Activated gamma-delta T cell treated with anti-CD3 and anti-CD28 coated beads, Interleukin-2, amount 50 U/mL, for 16 hours (primary cell): Measurements from ENCODE around the gene GPR176.

Source experiments
- DNase-seq: peaks from one replicate; pipeline ENCODE4 v3.0.0-alpha.2; 2020; ENCODE audit warnings: low read depth

Gene GPR176

GRCh38 chr15:39889601-39890000, 30.5 kb downstream of the GPR176 start:
- DNase-seq: no peak

DNA sequence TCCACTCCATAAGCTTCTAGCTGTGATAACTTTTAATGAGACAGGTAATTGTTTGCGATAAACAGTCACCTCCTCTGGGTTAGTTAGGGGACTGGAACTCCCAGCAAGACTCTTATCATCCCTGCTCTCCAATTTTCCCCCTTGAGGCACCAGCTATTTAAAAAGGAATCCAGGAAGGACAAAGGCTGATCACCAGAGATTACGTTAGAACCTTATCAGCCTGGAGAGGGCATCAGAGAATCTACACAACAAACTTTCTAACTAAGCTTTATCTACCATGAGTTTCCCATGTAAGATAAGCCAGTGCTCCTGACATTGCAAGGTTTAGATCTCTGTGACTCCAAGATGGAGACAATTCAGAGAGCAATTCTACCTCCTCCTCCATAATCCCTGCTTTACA, 31.3 kb downstream of the GPR176 start:
- DNase-seq: no peak

- no peak for DNase-seq
Observed at GRCh38 chr15:39888243-39888642, 31.8 kb downstream of the GPR176 start.

DNA sequence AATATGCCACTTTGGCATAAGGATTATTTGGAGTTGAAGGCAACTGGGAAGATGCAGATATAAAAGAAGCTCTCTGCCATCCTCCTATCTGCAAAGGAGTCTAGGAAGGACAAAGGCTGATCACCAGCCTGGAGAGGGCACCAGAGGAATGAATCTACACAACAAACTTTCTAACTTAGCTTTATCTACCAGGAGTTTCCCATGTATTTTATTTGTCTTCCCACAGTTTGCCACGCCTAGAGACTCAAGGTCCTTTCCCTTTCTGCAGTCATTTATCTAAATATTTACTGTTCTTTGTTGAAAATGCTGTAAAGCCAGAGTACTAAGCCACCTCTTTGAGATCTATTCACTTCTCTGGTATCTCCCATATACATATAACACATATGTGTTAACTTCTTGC, 32.2 kb downstream of the GPR176 start:
- DNase-seq: no peak

DNA sequence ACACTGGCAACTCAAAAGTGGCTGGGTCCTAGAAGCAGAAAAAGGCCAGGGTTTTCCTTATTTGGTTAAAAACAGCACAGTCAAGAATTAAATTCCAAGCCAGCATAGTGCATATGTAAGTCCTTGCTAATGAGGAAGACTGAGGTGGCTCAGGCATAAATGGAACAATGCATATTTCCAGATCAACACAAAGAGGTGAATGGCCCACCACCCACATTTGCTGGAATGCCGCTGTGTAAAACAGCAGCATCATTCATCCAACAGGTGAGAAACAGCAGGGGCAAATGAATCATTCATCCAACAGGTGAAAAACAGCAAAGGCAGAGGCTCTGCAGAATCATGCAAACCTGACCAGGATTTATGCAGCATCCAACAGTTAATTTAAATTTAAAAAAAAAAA, 32.9 kb downstream of the GPR176 start:
- no peak for DNase-seq

DNA sequence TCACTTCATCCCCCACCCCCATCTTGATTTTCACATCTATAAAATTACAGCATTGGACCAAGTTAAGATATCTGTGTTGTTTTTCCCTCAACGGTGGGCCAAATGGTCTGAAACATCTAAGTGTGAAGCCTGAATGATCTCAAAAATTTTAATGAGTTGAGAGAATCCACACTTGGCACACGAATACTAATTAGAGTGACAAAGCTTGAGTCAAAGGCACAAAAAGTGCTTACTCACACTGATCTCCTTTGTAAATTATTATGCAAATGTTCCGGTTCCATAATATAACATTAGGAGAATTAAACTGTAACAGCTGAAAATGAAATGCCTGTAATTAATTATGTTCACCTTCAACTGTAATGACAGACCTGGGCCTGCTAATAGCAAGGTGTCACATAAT, 33.6 kb downstream of the GPR176 start:
- no peak for DNase-seq

GRCh38 chr15:39885099-39885777, 34.8 kb downstream of the GPR176 start:
- DNase-seq: no peak

GRCh38 chr15:39884351-39884750, 35.7 kb downstream of the GPR176 start:
- DNase-seq: no peak

- no peak for DNase-seq
Observed at GRCh38 chr15:39882602-39883001, 37.5 kb downstream of the GPR176 start.

GRCh38 chr15:39881790-39882189, 38.3 kb downstream of the GPR176 start:
- DNase-seq: no peak

DNA sequence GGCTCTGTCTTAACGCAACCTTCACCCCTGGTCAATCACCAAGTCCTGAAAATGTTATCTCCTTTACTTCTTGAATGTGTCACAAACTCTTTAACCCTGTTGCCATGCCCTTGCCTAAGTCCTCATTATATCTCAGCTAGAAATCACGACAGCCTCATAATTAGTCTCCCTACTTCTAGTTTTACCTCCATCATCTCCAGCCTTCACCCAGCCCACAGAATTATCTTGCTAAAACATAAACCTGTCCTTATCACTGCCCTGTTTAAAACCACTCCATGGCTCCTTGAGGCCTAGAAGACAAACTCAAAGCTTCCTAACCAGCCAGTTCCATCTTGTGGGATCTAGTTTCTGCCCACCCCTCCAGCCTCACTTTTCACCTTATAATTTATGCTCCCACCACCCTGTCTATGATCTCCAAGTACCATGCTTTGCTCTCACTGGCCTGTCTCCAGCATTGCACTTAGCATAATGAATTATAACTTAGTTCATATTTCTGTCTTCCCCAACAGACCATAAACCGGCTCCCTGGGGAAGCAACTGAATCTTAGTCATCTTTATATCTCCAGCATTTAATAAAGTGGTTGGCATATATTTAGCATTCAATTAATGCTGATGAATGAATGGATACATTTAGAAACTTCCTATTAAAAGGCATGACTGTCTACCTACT, 39.2 kb downstream of the GPR176 start:
- no peak for DNase-seq

DNA sequence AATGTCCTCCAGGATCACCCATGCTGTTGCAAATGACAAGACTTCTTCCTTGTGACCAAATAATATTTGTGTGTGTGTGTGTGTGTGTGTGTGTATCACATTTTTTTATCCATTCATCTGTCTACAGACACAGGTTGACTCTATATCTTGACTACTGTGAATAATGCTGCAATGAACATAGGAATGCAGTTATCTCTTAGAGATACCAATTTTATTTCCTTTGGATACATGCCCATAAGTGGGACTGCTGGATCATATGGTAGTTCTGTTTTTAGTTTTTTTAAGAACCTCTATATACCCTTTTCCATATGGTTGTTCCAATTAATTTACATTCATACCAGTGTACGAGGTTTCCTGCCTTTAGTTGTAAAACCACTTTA, 41.7 kb downstream of the GPR176 start:
- DNase-seq: no peak

DNA sequence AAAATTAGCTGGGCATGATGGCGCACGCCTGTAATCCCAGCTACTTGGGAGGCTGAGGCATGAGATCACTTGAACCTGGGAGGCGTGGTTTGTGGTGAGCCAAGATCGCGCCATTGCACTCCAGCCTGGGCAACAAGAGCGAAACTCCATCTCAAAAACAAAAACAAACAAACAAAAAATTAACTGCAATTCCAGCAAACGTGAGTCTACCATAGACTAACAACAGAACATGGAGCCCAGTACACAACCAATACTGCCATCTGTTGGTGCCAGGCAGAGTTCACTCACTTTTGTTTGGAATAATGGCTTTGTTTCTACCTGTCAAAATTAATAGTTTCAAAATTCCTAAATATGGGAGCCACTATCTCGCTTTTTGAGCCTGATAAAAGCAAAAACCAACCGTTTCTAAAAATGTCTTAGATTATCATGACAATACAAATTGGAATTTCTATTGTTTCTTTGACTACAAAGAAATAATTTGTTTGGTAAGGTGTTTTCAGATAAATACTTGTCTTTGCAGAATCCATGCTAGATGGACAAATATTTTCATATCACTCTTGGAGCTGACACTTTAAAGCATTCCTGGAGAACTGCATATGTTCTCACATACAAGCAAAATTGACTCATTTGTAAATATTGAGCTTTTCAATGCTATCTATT, 45.0 kb downstream of the GPR176 start:
- DNase-seq: no peak

GRCh38 chr15:39873978-39874377, 46.1 kb downstream of the GPR176 start:
- DNase-seq: no peak

GRCh38 chr15:39870537-39870936, 49.5 kb downstream of the GPR176 start:
- DNase-seq: no peak

DNA sequence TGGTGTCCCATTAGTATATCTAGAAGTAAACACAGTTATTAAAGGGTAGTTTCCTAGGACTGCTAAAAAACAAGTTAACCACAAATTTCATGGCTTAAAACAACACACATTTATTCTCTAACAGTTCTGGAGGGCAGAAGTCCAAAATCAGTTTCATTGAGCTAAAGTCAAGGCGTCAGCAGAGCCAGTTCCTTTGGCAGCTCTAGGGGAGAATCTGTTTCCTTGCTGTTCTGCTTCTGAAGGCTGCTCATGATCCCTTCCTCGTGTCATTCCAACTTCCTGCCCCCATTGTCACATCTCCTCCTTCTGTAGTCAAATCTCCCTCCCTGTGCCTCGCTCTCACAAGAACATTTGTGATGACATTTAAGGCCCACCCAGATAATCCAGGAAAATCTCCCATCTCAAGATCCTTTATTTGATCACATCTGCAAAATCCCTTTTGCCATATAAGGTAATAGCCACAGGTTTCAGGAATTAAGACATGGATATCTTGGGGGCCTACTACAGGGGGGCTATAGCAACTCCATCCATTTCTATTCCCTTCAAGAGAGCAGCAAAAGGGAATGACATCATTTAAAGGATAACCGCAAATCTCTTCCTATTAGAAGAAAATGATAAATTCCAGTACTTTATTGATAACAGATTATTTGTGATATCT, 50.1 kb downstream of the GPR176 start:
- no peak for DNase-seq

GRCh38 chr15:39869254-39869653, 50.8 kb downstream of the GPR176 start:
- DNase-seq: no peak

DNA sequence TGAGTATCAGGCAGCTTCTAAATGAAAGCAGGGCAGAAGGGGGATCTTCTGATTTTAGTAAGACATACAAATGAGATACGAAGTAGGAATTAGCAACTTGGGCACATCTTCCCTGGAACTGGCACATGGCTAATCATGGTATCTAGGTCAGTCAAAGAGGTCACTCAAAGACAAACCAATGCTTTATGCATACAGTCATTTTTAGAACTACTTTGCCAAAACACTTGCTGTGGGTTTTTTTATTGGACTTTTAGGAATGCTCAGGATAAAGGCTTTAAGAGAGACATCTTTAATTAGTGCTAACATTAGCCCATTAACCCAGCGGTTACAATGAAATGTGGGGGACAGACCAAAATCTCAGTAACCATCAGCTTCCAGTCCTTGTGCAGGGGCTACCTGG, 51.7 kb downstream of the GPR176 start:
- no peak for DNase-seq

DNA sequence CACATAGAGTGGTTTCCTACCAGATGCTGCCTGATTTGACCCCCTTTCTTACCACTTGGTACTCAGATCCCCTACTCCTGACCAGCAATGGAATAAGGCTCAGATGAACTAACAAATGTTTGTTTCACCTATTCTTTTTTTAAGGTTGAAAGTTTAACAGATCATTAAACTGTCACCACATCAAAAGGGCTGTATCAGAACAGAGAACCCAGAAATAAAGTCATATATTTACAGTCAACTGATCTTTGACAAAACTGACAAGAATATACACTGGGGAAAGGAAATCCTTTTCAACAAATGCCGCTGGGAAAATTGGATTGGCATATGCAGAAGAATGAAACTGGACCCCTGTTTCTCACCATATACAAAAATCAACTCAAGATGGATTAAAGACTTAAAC, 56.0 kb downstream of the GPR176 start:
- DNase-seq: no peak

DNA sequence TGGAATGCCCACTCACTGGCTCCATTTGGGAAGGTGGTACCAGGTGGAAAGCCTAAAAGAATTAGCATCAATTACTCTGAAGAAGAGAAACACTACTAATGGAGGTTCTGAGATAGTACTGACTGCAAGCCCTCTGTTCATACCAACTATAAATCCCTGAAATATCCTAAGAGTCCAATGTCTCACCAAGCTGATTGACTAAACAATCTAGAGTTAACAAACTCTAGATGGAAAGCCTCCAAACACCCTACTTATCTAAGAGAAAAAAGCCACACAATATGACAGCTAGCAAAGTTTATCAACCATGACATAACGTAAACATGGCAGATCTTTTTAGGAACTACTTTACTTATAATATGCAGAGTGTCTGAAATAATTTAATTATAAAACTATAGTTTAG, 59.2 kb downstream of the GPR176 start:
- DNase-seq: no peak

- DNase-seq: no peak
Observed at GRCh38 chr15:39860200-39860599, 59.9 kb downstream of the GPR176 start.

- DNase-seq: no peak
Observed at GRCh38 chr15:39859636-39860035, 60.4 kb downstream of the GPR176 start.

- no peak for DNase-seq
Observed at GRCh38 chr15:39857132-39857531, 62.9 kb downstream of the GPR176 start.
